OCI-LY3 (cell line): Measurements from ENCODE around the gene MCRIP2.

ENCODE experiments used
- H2AFZ ChIP-seq: fragments of 200-600, 300-600 bp; shearing (Covaris generic); 2 replicates; pipeline ENCODE4 v1.6.0; 2014; ENCODE audit warnings: antibody characterized with exemption, low read depth, low read length
- H3K27ac ChIP-seq: fragments of 200-600, 300-600 bp; sonication (generic); 2 replicates; pipeline ENCODE4 v1.5.1; 2014; ENCODE audit warnings: mild to moderate bottlenecking, low read length, moderate library complexity, mixed read lengths
- H3K27me3 ChIP-seq: fragments of 200-600, 300-600 bp; sonication (generic); 2 replicates; pipeline ENCODE4 v1.6.1; 2014; ENCODE audit warnings: low read depth, low read length, mixed read lengths
- H3K36me3 ChIP-seq: fragments of 200-600, 300-600 bp; sonication (generic); replicated peaks from 2 replicates; pipeline ENCODE3; 2014; ENCODE audit warnings: low read depth, low read length, mixed read lengths
- H3K4me1 ChIP-seq: fragments of 300-600, 200-600 bp; sonication (generic); 2 replicates; pipeline ENCODE4 v1.6.1; 2014; ENCODE audit warnings: low read length, mixed read lengths
- H3K4me2 ChIP-seq: fragments of 200-600, 300-600 bp; sonication (generic); 2 replicates; pipeline ENCODE4 v1.6.1; 2014; ENCODE audit warnings: low read length, mixed read lengths
- H3K4me3 ChIP-seq: fragments of 300-600, 200-600 bp; sonication (generic); 2 replicates; pipeline ENCODE4 v1.5.1; 2014; ENCODE audit warnings: antibody characterized with exemption, mild to moderate bottlenecking, low read length, moderate library complexity
- H3K79me2 ChIP-seq: fragments of 300-600, 200-600 bp; shearing (Covaris generic); 2 replicates; pipeline ENCODE4 v1.6.1; 2014; ENCODE audit warnings: mild to moderate bottlenecking, low read length, mixed read lengths
- H3K9ac ChIP-seq: fragments of 300-600, 200-600 bp; shearing (Covaris generic); 2 replicates; pipeline ENCODE4 v1.6.0; 2014; ENCODE audit warnings: mild to moderate bottlenecking, low read length, moderate library complexity
- H3K9me3 ChIP-seq: fragments of 200-600, 300-600 bp; shearing (Covaris generic); 2 replicates; pipeline ENCODE4 v1.6.1; 2014; ENCODE audit warnings: low read length, mixed read lengths; ENCODE audit not compliant: insufficient read depth
- H4K20me1 ChIP-seq: fragments of 200-600, 300-600 bp; sonication (generic); 2 replicates; pipeline ENCODE4 v1.6.1; 2016; ENCODE audit warnings: low read length, mixed read lengths; ENCODE audit not compliant: insufficient read depth
- CTCF ChIP-seq: fragments of 200-600, 300-600 bp; sonication (generic); IDR thresholded peaks from 2 replicates; pipeline ENCODE4 v1.5.1; 2014; ENCODE audit warnings: antibody characterized with exemption, low read length, low read depth
- EZH2phosphoT487 ChIP-seq: fragments of 200-600 bp; shearing (Covaris generic); IDR thresholded peaks from 2 replicates; pipeline ENCODE4 v1.6.1; 2018; ENCODE audit warnings: antibody characterized with exemption, mixed run types, low read depth

Gene MCRIP2

GRCh38 chr16:641326-642188, at the start of gene MCRIP2:
MCRIP2 (plus strand) TSS chr16:641828; CDS start chr16:641992, 164 bp downstream.
- H3K9ac ChIP-seq = peak within 1 kb of the TSS; percentile 90
- H3K9me3 ChIP-seq = no peaks in the 10 kb centered on the region
- H2AFZ ChIP-seq = peak within 1 kb of the TSS; percentile 73; the same call in 1 of the 2 replicates
- peak within 1 kb of the TSS; percentile 82 for H3K4me3 ChIP-seq
- H3K27ac ChIP-seq = peak within 1 kb of the TSS; percentile 55
- H4K20me1 ChIP-seq = peaks cover 7% of the 10 kb centered on the region; the same call in 1 of the 2 replicates
- peak within 1 kb of the TSS; percentile 95 for H3K4me2 ChIP-seq
- H3K27me3 ChIP-seq = no peaks in the 10 kb centered on the region
- TF ChIP-seq EZH2phosphoT487 (no peak), CTCF (no peak)
- H3K79me2 ChIP-seq = peaks cover 29% of the 10 kb centered on the region
- peaks cover 3% of the 10 kb centered on the region for H3K36me3 ChIP-seq
- H3K4me1 ChIP-seq = peaks cover 19% of the 10 kb centered on the region

GRCh38 chr16:591892-592517, 49.6 kb upstream of the MCRIP2 start:
- Histone ChIP-seq H4K20me1 (peaks cover 12% of the 10 kb centered on the region; the same call in 1 of the 2 replicates), H2AFZ (no peak overlapping the region), H3K27me3 (no peaks in the 10 kb centered on the region), H3K4me1 (peaks cover 14% of the 10 kb centered on the region), H3K36me3 (peaks cover 4% of the 10 kb centered on the region), H3K4me3 (no peak overlapping the region), H3K9me3 (no peaks in the 10 kb centered on the region), H3K79me2 (peaks cover 26% of the 10 kb centered on the region), H3K4me2 (no peak overlapping the region), H3K9ac (no peak overlapping the region), H3K27ac (no peak overlapping the region)
- TF ChIP-seq CTCF = no peak
- TF ChIP-seq EZH2phosphoT487 = no peak

GRCh38 chr16:592518-593306, 48.9 kb upstream of the MCRIP2 start:
- no peak overlapping the region for H3K9ac ChIP-seq
- no peak overlapping the region for H3K27ac ChIP-seq
- no peak for TF ChIP-seq CTCF
- no peak for TF ChIP-seq EZH2phosphoT487
- H3K9me3 ChIP-seq = no peaks in the 10 kb centered on the region
- no peak overlapping the region for H3K4me2 ChIP-seq
- H4K20me1 ChIP-seq = peaks cover 12% of the 10 kb centered on the region; the same call in 1 of the 2 replicates
- no peaks in the 10 kb centered on the region for H3K27me3 ChIP-seq
- peaks cover 9% of the 10 kb centered on the region for H3K4me1 ChIP-seq
- H2AFZ ChIP-seq = no peak overlapping the region
- H3K79me2 ChIP-seq = peaks cover 19% of the 10 kb centered on the region
- no peaks in the 10 kb centered on the region for H3K36me3 ChIP-seq
- no peak overlapping the region for H3K4me3 ChIP-seq
